Right kidney (tissue), 9 donors: ENCODE measurements around the gene MICALL2.
A peak's percentile ranks its signal among the peaks of the same experiment; 100 is the strongest.

Experiments used
- DNase-seq: peaks from one replicate; pipeline ENCODE4 v3.0.0-alpha.2; 2016
- long read RNA-seq, 8 donors: transcript quantifications; one replicate each; lab custom pipeline, GENCODE V29; 2026

MICALL2 gene
- long read RNA-seq, donor 1, partial matches to known transcripts, result 0 of 1 reads
- long read RNA-seq, donor 1, other reads (novel, unspliced or antisense), result 0 of 1 reads
- long read RNA-seq, donor 2, result 0 reads
- long read RNA-seq, donor 3, result 0 reads
- long read RNA-seq, donor 4, result 0 reads
- long read RNA-seq, donor 5, result 0 reads
- long read RNA-seq, donor 6, partial matches to known transcripts, result 0 of 1 reads
- long read RNA-seq, donor 6, other reads (novel, unspliced or antisense), result 0 of 1 reads
- long read RNA-seq, donor 7, partial matches to known transcripts, result 0 of 2 reads
- long read RNA-seq, donor 7, other reads (novel, unspliced or antisense), result 0 of 2 reads
- long read RNA-seq, donor 8, result 0 reads

DNA sequence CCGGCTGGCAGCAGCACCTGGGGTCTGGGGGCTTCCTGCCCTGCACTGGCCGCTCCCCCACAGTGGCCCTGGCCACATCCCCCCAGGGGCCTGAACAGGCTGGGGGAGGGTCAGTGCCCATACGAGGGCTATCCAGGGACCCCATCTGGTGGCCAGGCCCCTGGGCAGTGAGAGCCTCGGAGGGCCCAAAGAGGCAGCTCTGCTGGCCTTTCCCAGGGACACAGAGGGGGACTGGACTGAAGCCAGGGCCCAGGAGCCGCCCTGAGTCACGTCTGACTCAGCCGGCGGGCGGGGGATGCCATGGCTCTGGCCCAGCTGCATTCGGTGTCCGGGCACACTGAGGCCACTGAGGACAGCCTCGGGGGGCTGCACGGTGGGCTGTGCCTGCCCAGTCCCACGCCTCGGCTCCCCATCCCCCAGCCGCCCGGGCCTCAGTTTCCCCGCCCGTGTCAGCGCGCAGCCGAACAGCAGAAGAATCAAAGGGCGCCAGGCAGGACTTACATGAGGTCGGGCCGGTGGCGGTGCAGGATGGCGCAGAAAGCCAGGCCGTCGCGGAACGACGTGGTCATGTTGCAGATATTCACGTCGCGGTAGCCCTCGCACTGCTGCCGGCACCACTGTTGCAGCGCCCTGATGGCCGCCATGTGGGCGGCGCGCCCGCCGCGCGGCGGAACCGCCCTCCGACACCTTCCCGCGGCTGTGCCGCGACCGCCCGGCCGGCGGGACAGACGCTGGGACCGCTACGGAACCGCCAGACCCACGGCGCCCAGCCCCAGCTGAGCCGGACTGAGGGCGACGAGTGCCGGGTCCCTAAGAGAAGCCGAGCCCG is at the start of gene MICALL2:
MICALL2 (minus strand) TSS at position 788 of the 829 bp plus-strand sequence; CDS start at position 644, 144 bp downstream.
- DNase-seq, result peak; percentile 89

DNA sequence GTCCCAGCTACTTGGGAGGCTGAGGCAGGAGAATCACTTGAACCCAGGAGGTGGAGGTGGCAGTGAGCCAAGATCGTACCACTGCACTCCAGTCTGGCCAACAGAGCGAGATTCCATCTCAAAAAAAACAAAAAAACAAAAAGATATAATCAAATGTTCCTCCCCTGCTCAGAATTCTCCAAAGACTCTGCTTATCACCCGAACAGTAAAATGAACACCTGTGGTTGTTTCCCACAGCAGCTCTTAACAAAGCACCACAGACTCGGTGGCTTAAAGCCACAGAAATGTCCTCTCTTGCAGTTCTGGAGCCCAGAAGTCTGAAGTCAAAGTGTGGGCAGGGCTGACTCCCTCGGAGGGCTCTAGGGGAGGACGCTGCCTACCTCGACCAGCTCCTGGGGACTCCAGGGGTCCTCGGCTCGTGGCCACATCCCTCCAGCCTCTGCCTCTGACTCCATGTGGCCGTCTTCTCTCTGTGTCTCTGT is 49.0 kb upstream of the MICALL2 start:
- no peak for DNase-seq

DNA sequence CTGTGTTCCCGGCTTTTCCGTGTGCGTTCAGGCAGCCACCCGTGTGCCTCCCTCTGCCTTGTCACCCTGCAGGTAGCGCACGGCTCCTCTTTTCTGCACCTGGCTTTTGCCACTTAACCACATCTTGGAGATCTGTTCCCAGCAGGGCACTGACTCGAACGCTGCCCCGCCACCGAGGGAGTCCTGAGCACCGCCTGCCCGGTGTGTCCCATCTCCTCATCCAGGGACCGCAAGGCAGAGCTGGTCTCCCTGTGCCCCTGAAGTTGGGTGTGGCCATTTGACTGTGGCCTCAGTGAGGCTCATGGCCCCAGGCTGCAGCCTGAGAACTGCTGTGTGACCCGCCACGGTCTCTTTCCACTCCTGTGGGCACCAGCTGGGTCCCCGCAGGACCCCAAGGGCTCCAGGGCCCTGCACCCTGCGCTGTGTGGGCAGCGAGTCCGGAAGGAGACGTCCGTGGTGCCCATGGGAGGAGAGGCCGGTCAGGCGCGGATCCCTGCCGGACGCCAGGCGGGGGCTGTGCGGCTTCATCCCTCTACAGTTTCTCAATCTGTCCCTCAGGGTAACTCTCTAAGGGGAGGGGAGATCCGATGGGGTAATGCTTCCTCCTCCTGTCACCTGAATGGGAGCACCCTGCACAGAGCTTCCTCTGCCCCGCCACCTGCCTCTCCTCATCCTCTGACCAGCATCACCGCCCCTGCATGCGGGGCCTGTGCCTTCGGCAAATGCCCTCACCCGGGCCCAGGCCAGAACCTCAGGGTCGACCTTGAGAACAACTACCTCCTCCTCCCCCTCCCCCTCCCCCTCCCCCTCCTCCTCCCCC is 46.7 kb upstream of the MICALL2 start:
- peak; percentile 74 for DNase-seq

DNA sequence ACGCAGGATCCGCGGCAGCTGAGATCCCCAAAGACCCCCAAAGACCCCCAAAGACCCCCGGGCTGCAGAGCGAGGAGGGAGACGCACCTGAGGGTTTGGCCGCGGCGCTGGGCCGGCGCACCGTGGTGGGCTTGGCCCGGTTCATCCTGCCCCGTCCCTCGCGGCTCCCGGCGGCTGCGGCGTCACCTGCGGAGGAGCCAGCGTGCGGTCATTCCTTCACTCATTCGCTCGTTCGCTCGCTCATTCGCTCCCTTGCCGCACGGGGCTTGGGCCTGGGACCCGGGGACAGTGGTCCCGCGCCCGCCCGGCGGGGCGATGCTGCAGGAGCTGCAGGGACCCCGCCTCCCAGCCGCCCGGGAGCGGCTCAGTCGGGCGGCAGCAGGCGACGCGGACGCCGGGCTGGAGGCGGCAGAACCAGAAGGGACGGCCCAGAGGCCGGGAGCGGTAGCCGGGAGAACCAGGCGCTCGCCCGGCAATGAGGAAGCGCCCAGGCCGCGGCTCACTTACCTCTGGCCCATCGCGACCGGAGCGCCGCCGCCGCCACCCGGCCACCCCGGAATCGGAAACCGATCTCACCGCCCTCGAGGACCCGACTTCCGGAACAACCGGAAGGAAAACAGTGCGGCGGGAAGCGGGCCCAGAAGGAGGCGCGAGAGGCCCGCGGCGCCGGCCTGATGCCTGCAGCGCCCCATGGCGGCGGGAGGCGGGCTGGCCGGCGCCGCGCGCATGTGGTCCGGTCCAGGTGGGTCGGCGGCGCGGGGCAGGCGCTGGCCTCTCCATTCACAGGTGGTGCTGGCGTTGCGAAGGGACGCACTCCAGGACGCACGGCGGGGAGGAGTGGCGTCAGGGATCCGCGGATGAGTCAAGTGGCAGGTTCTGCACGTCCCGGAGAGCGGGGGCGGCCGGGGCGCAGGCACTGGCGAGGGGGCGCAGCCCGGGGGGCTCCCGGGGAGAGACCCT is 44.8 kb upstream of the MICALL2 start, which contains the start of gene INTS1:
INTS1 (minus strand) TSS at position 574 of the 960 bp plus-strand sequence; CDS start at position 145, 429 bp downstream.
- peak; percentile 91 for DNase-seq

DNA sequence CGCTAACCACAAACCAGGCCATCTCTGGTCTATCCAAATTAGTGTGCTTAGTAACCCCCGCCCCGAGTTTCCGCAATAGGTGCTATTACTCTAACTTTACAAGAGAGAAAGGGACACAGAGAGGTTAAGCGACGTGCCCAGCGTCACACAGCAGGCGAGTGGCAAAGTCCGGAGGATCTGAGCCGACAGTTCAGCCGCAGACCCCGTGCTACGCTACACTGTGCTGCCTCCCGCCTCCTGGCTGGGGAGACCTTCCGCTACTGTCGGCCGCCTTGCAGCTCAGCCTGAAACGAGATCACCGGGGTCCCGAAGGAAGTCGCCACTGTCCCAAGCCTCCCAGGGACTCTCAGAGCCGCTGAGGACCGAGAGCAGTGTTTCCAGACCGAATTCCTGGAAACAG is 44.1 kb upstream of the MICALL2 start:
- no peak for DNase-seq

DNA sequence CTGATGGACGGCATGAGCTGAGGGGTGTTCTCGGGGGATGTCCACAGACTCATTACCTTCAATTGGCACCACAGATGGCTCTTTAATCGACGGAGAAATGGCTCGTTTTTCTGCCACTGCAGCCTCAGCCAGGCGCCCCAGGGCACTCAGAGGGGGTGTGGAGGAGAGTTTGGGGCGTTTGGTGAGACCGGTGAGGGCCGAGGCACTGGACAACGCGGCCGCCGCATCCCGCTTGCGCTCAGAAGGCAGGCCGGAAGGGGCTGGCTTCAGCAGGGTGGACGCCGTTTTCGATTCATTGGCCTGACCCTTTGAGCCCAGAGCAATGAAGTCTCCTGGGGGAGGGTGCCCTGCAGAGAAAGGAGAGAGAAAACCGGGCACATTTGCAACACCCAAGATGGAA is 43.6 kb upstream of the MICALL2 start:
- DNase-seq, result no peak

DNA sequence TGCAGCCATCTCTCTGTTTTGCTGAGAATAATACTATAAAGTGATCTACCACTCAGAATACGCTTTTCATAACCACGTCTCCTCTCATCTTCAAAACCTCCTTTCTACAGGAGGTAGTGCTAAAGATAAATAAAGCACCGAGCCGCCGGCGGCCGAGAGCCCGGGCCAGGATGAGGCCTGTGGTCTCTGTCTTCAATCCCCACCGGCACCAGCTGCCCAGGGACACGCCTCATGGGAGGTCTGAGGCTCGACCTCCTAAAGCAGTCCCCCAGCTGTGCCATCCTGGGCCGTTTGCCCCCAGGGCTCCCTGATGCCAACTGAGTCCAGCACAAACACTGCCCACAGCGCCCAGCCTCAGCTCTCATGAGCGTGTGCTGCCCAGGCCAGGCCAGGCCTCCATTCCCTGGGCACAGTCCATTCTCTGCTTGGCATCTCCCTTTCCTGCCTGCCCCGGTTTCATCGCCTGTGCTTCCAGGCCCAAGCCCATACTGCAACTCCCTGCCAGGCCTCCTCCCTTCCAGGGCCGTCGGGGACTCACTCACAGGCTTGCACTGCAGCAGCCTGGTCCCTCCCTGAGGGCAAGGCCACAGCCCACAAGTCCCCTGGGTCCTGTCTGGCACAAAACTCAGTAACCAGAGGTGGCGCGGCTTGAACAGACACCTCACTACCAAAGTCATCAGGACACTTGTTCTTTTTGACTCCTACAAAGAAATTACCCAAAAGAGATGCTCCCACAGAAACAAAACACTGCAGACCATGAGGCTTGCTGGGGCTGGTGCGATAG is 42.4 kb upstream of the MICALL2 start:
- DNase-seq, result no peak

DNA sequence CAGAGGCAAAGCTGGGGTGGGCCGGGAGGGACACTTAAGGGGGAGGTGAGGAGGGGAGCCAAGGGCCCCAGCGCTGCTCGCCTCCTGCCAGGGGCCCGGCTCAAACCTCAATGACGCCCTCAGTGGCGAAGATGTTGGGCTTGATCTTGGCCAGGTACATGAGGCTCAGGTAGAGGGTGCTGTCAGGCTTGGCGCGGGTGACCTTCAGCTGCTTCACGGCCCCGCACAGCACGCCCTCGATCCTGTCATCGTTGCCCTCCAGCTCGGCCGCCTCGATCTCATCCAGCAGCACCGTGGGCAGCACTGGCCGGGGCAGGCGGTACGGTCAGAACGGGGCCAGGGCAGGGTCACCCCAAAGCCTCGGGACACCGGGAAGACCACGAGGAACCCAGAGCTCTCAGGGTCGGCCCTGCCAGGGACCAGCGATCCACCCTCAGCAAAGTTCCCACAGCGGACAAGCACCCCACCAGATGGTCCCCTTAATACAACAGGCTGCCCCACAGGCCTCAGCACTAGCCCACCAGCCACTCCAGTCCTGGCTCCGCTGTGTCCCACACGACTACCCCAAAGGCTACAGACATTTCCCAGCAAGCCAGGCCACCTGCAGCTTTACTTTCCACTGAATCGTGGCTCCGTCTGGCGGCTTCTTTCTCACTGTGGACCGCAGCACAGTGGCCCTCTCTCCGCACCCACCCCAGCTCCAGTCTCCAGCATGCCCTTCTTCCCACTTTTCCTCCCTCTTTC is 41.0 kb upstream of the MICALL2 start:
- no peak for DNase-seq

DNA sequence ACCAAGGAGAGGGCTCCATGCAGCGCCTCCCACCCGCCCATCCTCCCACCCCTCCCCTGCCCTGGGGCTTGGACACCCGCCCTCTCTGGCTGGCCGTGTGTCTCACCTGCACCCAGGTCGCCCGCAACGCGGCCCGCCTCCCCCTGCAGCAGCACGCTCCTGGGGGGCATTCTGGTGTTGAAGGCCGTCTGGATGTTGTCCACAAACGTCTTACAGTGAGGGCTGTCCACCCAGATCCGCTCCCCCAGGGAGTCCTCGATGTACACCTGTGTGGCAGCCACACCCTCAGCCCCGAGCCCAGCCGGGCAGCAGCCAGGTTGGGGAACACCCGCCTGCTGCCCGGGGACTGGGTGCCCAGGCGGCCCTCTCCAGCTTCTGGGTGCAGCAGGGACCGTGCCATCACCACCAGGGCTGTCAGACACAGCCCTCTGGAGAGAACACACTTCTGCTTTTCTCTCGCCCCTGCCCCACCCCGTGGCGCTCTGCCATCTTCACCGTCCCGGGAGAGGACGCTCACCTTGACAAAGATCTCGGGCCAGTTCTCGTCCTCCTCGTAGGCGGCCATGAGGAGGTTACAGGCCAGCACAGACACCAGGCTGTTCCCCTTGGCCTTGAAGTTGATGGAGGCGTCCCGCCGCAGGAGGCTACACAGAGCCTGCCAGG is 40.2 kb upstream of the MICALL2 start:
- no peak for DNase-seq

DNA sequence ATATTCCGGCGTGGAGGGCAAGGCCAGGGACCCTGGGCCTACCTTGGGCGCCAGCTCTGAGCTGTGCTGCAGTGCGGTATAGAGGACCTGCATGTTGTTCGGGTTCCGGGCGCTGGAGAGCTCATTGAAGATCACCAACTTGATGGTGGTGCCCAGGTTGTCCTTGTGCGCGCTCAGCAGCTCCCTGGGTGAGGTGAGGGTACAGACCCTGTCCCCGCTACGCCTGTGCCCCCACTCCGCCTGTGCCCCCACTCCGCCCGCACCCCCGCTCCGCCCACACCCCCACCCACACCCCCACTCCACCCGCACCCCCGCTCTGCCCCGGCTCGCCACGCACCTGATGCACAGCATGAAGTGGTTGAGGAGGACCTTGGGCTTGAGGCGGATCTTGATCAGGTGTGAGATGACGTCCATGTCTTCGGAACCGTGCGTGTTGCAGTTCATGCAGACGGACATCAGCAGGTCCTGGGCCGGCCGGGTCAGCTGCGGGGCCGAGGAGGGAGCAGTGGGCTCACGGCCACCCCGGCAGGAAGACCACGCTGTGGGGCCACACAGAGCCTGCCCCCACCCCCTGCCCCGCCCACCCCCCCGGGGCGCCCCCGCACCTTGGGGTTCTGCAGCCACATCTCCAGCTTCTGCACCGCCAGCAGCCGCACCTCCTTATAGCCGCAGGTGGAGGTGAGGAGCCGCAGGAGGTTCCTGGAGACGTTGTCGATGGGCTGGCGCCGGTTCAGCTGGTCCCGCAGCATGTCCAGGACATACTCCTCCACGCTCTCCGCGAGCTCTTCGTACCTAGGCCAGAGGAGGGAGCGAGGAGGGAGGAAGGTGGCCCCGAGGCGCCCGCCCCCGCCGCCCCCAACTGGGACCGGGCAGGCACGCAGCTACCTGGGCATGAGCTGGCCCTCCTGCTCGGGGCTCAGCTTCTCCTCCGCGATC is 39.4 kb upstream of the MICALL2 start:
- DNase-seq, result no peak

DNA sequence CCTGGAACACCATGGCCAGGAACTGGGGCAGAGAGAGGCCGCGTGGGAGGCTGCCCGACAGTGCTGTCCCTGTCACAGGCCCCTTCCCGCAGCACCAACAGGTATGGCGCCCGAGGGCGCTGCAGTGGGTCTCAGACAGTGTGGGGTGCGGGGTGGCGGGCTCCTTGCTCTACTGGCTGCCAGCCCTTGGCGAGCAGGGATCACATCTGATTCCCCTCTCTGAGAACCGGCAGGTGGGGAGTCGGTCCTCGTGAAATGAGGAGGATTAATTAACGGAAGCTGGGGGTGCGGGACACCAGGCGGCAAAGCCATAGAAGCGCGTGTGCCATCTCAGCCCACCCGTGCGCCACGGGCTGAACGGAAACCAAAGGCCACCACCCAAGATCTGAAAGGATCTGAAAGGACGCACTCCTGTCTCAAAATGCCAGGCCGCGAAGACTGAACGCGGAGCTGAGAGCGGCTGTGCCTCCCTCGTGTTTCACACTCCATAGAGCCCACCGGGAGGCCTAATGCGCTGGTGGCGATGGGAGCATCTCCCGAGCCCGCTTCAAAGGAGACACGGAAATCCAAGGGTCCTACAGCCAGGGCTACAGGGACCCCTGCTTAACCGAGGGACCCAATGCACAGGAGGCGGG is 38.1 kb upstream of the MICALL2 start:
- DNase-seq, result no peak

DNA sequence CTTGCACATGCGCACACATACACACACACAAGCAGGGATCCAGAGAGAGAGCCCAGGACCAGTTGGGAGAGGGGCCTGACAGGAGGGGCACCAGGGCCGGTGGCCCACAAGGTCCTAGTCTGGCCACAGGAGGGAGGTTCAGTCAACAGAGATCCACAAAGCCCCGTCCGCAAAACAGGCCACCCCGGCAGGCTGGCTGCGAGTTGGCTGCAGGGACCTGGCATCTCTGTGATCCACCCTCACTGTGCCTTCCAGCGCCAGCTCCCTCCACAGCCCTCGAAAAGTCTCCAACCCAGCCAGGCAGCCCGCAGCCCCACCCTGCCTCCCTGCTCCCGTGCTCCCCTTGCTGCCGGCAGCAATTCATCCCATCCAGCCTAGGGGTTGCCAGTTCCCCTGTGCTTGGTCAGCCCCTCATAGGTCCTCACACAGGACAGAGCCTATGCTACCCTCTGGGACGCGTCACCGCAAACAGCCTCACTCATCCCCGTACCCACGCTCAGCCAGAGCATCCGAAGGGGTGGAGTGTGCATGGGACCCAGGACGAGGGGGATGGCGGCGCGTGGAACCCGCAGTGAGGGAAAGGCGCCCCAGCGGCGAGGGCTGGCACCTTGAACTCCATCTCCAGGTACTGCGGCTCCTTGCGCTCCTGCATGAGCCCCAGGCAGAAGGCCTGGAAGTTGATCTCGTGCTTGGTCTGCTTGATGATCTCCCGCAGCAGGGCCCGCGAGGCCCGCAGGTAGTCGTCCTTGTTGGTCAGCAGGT is 37.4 kb upstream of the MICALL2 start:
- DNase-seq, result no peak

DNA sequence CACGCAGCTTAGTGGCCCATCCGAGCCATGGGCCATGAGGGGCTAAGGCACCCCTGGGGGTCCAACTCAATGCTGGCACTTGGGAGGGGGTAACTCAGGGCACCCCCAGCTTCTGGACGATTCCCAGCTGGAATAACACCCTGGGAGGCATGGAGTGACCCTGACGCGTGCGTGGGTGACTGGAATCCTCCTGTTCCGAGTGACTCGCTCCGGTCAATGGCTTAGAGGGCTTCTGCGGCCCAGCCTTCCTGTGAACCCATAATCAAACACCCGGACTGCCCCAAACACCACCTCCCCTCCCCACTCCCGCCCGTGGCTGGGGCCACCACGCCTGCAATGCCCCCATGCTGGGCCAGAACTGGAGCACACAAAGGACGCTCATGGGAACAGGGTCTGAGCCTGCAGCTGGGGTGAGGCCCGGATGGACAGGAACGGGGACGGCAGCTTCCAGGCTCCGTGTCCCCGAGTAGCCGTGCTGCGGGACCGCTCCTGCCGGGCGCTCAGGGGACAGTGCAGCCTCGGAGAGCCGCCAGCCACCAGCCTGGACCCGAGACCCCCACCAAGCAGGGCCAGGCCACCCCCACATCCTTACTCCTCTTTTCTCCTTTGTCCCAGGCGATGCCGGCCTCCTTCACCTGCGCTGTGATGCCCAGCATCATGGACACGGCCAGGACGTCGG is 36.4 kb upstream of the MICALL2 start:
- DNase-seq, result no peak

DNA sequence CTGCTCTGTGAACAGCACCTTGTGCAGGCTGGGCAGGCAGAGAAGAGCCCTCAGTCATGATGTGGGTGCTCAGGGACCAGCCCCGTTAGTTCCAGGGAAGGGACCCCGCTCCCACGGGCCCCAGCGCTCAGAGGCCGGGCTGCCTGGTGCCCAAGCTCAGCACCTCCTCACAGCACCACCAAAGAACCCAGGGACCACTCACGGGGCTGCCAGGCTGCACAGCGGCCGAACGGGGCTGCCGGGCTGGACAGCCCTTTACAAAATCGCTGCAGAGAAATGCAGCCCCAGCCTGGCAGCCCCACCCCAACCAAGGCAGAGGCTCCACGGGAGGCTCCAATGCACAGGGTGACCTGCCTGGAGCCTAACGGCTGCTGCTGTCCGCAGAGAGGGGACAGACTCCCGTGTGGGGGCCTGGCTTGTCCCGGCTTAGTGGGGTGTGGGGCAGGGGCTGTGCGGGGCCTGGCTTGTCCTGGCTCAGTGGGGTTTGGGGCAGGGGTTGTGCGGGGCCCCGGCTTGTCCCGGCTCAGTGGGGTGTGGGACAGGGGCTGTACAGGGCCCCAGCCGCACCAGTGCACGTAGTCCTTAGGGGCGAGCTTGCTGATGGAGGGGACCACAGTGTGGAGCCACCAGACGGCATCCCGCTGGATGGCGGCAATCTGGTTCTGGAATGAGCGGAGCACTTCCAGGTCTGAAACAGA is 35.7 kb upstream of the MICALL2 start:
- DNase-seq, result no peak

DNA sequence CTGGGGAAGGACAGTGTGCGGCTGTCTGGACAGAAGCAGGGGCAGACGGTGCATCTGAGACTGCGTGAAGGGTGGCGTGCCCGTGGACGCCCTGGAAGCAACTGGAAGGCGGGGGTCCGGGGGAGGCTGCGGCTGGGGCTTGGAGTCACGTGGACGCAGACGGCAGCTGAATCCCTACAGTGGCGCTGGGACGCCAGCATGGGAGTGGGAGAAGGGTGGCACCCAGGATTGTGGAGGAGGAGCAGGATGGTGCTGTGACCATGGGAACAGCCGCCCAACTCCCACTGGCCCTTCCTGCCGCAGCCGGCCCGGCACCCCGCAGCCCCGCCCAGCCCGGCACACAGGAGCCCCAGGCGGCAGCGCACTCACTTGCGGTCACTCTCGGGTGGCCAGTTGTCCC is 35.2 kb upstream of the MICALL2 start:
- DNase-seq, result no peak
